Inflammatory macrophage treated with lipopolysaccharide for 4 hours (primary cell): ENCODE results near the gene SMU1.
"Not testable (repeated sequence)": the region's sequence is repeated elsewhere in the genome, so short reads cannot be mapped to it uniquely, and the experiment has no call there.

Source experiments
- DNase-seq: peaks from one replicate; pipeline ENCODE4 v3.0.0-alpha.2; 2020

Gene SMU1

DNA sequence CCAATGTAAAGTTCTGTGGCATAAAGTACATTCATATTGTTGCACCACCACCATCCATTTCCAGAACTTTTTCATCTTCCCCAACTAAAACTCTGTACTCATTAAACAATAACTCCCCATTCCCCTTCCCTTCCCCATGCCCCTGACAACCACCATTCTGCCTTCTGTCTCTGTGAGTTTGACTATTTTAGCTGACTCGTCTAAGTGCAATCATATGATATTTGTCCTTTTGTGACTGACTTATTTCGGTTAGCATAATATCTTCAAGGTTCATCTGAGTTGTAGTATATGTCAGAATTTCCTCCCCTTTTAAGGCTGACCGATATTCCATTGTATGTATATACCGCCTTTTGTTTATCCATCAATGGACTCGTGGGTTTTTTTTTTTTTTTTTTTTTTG, 29.0 kb upstream of the SMU1 start:
- no peak for DNase-seq

DNA sequence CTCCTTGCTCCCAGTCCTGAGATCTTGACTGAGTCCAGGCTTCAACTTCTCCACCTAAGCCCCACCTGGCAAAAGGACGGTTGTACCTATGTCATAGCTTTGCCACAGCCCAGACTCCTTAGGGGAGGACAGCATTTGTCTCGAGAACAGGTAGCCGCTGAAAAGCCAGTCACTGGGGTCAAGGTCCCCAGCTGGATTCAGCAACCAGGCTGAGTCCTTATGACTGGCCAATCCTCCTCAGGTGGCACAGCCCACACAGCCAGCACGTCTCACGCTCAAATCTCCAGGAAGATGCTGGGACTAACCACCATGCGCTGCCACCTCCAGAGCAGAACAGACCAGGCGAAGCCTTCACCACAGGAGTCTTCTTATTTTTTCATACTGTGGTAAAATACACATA, 27.9 kb upstream of the SMU1 start:
- no peak for DNase-seq

DNA sequence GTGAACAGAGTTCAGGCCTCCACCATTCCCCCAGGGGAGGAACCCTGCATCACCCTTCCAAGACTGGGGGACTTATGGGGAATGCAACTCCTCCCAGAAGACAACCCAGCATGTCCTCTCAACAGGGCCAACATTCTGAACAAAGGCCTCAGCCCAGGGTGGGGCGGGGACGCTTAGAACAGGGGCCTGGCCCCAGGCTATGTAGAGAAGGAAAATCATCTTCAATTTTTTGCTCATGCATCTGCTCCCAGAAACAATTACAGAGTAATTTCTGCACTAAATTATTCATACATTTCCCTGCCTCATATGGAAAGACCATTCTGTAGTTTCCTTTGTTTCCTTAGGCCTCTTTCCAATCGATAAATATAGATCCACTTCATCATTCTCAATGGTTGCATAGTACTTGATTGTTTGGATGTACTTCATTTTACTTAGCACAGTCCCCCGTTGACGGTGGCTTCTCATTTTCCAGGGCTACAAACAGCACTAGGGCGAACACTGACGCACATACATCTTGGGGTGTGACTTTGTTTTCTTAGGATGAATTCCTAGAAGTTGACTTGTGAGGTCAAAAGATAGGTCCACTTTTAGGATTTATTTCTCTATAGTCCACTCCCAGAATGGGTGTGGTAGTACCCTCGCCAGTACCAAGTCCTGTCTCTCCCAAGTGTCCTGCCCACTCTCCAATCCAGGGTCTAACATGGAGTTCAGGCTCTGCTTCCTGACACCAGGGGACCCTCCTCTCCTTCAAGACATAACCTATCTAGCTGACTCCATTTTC, 27.2 kb upstream of the SMU1 start:
- no peak for DNase-seq

DNA sequence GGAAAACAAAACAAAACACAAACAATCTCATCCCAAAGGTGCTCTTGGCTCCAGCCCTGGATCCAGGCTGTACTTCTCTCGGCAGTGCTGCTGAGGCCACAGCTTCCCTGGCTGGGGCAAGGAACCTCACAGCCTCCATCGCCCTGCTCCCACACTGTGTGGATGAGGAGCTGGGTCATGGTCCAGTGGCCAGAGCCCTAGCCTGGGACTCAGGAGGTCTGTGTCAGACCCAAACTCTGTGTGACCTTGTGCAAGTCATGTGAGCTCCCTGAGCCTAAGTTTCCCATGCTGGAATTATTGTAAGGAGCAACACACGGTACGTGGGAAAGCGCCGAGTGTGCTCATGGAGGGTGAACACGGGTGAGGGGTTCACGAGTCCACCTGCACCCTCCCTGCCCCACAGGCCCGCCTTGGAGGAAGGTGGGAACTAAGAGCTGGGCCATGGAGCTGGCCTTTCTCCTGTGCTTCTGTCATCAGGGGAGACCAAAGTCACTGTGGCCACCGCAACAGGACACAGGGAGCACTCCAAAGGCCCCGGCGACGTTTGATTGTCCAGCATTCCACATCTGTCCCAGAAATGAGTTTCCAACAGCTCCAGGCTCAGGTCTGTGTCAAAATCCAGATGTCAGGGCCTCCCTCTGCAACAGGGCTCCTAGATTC, 26.2 kb upstream of the SMU1 start:
- DNase-seq, result no peak

DNA sequence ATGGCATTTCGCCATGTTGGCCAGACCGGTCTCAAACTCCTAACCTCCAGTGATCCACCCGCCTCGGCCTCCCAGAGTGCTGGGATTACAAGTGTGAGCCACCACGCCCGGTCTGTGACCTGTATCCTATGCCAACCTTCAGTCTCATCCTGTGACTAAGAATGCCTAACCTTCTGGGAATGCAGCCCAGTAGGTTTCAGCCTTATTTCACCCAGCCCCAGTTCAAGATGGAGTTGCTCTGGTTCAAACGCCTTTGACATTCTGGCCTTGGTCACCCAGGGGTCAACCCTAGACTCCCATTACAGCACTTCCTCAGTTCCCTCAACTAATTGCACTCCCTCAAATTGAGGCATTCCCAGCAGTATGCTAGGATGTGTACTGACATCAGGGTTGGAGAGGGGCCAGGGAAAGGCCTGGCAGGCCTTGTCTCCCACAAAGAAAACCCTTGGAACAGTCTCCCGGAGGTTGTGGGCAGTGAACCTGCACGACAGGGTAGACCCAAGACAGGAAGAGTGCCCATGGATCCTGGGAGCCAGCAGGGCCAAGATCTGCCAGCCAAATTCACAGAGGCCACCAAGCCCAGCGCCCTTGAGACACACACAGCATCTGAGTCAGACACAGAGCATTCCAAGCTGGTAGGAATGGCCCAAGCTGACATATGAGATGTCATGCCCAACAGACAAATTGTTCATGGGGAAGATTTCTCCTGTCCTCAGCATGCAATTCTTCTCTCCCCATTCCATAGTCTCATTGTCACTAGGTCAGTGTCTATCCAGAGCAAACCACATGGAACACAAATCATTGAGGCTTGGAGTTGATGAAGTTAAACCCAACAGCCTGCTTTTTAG, 24.9 kb upstream of the SMU1 start:
- DNase-seq, result no peak

DNA sequence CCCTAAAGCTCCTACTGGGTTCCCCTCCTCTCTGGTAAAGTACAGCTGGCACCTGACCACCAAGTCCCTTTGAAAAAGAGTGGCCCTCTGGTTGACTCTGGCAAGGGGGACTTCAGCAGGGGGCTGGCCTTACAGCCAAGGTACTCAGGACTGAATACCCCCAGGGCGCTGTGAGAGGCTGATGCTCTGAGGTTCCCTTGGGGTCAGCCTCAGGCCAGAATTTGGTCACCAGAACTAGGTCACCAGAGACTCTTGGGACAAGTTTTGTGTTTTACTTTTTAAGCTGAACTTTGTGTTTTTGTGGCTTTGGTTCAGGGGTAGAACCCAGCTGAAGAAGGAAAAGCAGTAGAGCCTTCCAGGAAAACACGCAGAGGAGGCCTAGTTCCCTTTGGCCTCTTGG, 23.3 kb upstream of the SMU1 start:
- DNase-seq, result no peak

DNA sequence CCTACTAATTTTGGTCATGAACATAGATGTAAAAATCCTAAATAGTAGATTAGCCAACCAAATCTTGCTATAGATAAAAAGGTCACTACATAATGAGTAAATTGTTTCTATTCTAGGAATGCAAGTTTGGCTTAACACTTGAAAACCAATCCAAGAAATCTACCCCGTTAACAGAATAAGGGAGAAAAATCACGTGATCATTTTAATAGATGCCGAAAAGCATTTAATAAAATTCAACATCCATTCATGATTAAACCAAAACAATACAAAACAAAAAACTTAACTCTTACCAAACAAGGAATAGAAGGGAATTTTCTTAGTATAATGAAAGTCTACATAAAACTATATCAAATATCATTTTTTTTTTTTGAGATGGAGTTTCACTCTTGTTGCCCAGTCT, 20.7 kb upstream of the SMU1 start:
- DNase-seq, result no peak

DNA sequence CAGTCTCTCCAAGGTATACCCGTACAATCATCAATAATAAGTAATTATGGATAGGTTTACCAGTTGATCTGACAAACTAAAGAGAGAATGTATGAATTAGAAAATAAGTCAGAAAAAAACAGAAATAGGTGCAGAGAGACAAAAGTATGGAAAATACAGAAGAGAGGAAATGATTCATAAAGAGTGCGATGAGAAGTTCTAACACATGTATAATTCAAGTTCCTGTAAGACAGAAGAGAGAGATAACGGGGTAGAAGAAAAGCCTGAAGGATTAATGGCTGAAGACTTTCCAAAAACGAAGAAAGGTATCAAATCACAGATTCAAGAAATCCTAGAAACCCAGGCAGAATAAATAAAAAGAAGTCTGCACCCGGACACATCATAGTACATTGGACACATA, 16.2 kb upstream of the SMU1 start:
- DNase-seq, result no peak

DNA sequence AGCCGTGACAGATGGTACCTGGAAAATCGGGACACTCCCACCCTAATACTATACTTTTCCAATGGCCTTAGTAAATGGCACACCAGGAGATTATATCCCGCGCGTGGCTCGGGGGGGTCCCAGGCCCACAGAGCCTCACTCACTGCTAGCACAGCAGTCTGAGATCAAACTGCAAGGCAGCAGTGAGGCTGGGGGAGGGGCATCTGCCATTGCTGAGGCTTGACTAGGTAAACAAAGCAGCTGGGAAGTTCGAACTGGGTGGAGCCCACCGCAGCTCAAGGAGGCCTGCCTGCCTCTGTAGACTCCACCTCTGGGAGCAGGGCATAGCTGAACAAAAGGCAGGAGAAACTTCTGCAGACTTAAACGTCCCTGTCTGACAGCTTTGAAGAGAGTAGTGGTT, 9.2 kb upstream of the SMU1 start:
- not testable (repeated sequence) for DNase-seq

DNA sequence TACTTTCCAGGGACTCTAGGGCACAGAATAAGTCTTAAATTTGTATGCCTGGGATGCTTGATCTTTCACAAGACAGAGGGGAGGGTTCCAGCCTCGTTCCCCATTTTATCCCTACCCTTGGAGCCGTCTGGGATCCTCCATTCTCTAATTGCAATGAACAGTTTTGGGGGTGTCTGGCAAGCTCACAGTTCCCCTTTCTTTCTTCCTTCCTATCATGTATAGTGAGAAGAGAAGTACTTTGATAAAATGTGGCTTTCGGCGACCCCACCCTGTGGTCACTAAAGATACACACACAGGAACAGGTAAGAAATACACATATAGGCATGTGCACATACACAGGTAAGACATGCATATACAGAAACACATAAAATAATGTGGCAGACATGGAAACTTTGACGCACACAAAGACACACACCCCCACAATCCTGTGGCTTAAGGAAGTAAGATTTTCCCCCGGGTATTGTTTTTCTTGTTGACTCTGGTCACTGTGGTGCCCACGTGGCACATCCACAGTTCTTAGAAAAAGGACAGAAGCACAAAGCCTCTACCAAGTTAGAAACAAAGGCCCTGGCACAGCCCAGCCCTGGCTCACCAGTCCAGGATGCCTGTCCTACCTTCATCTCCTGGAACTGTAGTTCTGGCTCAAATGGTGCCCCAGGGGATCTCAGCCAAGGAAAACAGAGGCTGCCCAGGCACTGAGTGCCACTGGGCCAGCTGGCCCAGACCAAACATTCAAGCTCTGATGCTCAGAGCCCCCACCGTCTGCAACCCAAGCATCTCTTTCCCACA, 6.3 kb upstream of the SMU1 start:
- peak; percentile 46 for DNase-seq

DNA sequence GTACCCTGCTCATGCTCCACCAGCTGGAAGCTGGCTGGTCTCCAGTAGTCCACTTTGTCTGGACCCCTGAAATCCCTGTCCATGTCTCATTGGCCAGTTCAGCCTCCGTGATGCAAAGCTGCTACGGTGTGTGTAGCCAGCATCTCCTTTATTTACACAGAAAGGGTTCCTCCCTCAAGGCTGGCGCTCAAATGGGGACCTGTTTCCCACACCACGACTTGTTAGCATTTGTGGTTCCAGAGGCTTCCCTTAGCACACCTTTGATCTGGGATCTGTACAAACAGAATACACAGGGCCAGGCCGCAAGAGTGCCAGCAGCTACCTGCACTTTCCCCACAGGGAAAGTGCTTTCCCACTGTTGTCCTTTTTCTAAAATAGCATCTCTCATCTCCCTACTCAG, 5.7 kb upstream of the SMU1 start:
- no peak for DNase-seq

DNA sequence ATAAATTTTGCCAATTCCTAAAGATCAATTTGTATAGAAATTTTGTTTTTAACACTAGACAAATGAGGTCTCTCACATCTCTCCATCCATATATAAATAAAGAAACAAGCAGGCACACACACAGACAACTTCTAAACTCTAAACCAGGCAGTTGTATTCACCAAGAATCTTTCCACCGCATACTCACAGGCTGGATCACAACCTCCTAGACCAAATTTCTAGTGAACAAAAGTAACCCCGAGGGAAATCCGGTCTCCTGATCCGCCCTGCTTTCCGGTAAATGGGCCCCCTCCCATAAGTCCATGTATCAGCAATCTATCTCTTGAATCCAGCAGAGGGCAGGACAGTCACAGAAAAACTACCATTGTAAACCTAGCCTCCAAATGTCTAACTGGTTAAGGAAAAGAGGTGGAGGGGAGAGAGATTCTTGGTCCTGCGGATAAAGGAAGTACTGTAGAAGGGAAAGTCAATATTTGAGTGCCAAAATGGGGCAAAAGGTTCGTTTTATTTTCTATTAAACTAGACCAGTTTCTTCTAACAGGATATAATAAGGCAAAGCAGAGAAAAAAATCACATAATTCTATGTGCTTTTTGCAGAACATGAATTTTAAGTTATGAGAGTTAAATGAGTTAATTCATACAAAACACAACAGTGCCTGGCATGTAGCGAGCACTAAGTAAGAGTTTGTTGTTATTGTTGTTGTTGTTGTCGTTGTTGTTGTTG, 4.8 kb upstream of the SMU1 start:
- DNase-seq, result peak; percentile 77

DNA sequence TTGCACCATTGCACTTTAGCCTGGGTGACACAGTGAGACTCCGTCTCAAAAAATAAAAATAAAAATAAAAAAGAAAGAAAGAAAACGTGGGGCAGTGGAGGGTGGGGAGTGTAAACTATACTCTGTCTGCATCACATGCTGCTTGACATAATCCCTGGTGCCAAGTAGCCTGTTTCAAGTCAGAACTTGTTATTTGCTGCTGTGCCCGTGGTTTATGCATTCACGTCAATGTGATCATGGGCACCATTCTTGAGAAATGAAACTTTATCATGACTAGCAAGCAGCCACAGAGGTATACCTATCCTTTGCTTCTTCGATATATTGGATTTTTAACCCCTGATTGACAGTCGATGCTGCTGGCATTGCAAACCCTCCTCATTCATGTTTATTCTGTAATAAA, 4.1 kb upstream of the SMU1 start:
- DNase-seq, result no peak

DNA sequence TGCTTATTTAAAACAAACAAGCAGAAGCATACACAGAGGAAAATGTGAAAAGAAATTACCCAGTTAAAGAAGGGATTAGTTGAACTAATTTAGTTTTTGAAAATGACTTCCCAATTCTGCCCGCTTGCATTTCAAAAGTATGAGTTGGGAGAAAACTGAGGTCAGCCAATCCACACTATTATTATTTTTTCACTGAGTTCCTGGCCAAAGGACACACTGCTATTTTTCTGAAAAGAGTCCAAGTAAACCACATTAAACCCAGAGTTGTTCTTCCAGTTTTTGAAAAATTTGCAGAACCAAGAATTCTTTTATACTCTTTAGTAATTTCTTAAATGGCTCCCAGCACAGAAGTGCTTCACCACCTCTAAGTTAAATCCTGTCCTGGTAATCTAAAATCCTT, 7.5 kb downstream of the SMU1 start:
- no peak for DNase-seq

DNA sequence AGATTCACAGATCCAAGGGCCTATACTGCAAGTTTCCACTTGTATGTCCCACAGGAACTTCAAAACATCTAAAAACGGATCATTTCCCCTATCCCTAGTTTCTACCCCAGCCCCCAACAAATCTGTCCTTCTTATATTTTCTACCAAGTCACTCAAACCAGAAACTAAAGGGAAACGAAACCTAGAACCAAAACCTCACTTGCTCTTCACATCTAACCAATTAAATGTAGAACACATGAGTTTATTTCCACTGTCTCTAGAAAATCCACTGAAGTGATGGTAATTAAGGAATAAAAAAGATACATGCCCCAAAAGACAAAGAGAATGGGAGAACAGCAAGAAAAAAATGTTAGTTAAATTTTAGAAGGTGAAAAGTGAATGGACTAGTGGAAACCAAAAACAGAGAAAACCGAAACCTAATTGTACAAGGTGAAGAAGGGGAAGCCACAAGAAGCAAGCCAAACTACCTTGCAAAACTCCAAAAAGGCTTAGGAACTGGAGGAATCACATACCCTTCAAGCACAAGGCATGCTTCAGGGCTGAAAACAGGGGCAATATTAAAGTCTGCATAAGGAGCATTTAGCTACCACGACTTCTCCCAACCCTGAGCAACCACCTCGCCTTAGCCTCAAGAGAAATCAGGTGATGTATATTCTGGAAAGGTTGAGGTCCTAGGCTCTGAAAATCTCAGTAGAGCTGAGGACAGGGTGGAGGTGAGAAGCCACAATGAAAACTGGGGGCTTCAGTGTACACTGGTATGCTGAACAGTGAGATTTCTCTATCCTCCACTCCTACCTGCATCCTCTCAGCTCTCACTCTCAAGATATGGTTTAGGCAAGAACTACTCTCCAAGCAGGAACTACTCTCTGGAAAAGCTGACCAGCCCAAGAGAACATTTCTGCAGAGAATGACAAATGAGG, 11.1 kb downstream of the SMU1 start:
- peak; percentile 88 for DNase-seq

DNA sequence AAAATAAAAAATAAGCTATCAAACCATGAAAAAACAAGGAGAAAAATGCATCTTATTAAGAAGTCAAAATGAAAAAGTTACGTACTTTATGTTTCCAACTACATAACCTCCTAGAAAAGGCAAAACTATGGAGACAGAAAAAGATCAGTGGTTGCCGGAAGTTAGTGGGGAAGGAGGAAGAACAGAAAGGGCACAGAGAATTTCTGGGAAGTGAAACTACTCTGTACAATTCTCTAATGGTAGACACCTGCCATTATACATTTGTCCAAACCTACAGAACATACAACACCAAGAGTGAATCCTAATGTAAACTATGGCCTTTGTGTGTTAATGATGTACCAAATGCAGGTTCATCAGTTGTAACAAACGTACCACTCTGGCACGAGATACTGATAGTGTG, 25.3 kb downstream of the SMU1 start:
- peak; percentile 62 for DNase-seq

DNA sequence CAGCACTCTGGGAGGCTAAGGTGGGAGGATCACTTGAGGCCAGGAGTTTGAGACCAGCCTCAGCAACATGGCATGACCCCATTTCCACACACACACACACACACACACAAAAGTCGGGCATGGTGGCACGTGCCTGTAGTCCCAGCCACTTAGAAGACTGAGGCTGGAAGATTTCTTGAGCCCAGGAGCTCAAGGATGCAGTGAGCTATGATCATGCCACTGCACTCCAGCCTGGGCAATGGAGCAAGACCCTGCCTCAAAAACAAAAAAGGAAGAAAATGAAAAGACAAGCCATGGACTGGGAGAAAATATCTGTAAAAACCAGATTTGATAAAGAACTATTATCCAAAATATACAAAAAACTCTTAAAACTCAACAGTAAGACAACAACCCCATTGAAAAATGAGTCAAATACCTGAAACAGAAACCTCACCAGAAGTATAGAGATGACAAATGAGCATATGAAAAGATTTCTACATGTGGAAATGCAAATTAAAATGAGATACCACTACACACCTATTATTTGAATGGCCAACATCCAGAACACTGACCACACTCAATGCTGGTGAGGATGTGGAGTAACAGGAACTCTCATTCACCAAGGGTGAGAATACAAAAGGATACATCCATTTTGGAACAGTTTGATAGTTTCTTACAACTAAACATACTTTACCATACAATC, 26.7 kb downstream of the SMU1 start:
- no peak for DNase-seq

DNA sequence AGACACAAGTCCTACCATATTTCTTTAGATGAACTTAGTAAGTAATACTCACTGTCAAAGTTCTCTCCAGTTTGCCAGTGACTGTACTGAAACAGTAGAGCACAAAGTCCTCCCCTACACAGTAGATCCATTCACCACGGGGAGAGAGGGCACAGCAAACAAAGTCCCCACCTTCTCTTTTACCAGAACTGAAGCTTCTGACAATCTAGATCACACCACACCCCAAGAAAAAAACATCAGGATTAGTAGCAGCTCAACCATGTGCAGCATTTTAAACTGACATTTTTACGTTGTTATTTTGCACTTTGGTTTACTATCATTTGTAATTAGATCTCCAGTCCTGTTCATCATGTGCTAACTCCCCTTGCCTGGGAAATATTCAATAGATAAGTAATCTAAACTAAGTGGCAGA, 28.4 kb downstream of the SMU1 start:
- no peak for DNase-seq

DNA sequence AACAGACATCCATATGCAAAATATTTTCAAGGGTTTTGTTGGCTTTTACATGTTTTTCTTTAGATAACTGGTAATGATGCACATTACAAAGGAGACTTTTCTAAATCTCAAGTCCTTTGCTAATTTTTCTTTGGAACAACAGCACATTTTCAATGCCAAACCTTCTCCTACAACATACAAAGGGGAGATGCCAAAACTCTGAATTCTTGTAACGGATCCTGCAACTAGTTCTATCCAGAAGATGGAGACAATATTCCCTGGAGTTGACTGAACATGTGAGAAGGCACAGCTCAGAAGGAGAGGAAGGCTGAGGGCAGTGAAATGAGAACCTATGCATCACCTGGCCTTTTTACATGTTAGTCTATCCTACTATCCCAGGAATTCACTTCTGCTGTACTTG, 30.4 kb downstream of the SMU1 start:
- no peak for DNase-seq

DNA sequence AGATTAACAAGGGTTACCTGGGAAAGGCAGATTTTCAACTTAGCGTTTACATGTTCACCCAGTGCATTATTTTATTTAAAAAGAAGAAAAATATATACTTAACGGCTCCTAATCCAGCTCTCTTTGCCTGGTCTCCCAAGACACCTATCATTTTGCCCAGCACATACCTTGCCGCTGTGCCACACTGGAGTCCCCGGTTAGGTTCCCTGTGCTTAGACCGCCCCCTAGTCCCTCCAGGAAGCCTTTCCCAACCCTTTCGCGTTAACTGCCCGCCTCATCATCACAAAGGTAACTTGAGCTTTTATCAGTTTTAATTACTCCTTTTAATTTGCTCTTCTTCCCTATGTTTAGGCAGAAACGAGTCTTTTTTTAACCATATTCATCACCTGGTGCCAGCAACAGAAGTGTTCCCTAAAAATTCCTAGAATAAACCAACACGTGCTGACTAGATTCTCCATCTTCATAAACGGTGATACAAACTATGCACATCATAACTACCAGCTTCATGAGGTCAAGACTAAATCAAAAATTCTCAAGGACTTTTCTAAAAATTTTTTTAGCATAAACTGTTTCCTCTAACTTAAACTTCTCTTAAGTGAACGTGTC, 31.7 kb downstream of the SMU1 start:
- DNase-seq, result no peak
